Sigmoid colon (tissue), 7 donors: ENCODE data around the gene CFAP47. TPM values are rescaled to one million over a fixed set of nuclear protein-coding genes. Genes with fewer than 3 reads are reported as not detected.

Experiments
- DNase-seq: peaks from one replicate; pipeline ENCODE4 v3.0.0-alpha.2; 2019
- H3K27ac ChIP-seq, 4 donors: fragments of 200-600 bp; sonication (generic); one replicate each; pipeline ENCODE4 v1.5.1; 2016 to 2019; ENCODE audit warnings: mild to moderate bottlenecking in 1 of 4
- H3K27me3 ChIP-seq, 3 donors: fragments of 200-600 bp; sonication (generic); one replicate each; pipeline ENCODE4 v1.5.1; 2019; ENCODE audit warnings: mild to moderate bottlenecking in 1 of 3
- H3K36me3 ChIP-seq, 4 donors: fragments of 200-600 bp; sonication (generic); one replicate each; pipeline ENCODE4 v1.5.1; 2016 to 2019
- H3K4me1 ChIP-seq, 4 donors: fragments of 200-600 bp; sonication (generic); one replicate each; pipeline ENCODE4 v1.5.1; 2017 to 2019
- H3K4me3 ChIP-seq, 4 donors: fragments of 200-600 bp; sonication (generic); one replicate each; pipeline ENCODE4 v1.5.1; 2017 to 2019; ENCODE audit warnings: mild to moderate bottlenecking in 2 of 4, moderate library complexity in 1 of 4
- H3K9me3 ChIP-seq, 4 donors: fragments of 200-600 bp in 3 of 4; sonication (generic) in 3 of 4; one replicate each; pipeline versions ENCODE4 v1.5.1 to v1.6.1; 2013 to 2019
- CTCF ChIP-seq, 4 experiments: fragments of 450-650 bp in 3 of 4; fragments of 200-600 bp in 1 of 4; IDR thresholded peaks; one replicate each; pipeline ENCODE4 v1.5.1; 2016 to 2019; ENCODE audit warnings: antibody characterized with exemption in 4 of 4, mild to moderate bottlenecking in 3 of 4, moderate library complexity in 2 of 4
- EP300 ChIP-seq, 4 donors: sonication (generic); formaldehyde crosslinking; IDR thresholded peaks; one replicate each; pipeline ENCODE4 v1.6.1; 2017; ENCODE audit warnings: antibody characterized with exemption in 4 of 4
- POLR2A ChIP-seq, 2 donors: fragments of 450-650 bp; IDR thresholded peaks; one replicate each; pipeline ENCODE4 v1.6.1; 2016; ENCODE audit warnings: antibody characterized with exemption in 2 of 2, mild to moderate bottlenecking in 2 of 2, moderate library complexity in 2 of 2
- POLR2AphosphoS5 ChIP-seq, 4 donors: sonication (generic); formaldehyde crosslinking; IDR thresholded peaks; one replicate each; pipeline ENCODE4 v1.6.1; 2017; ENCODE audit warnings: antibody characterized with exemption in 4 of 4
- WGBS, 2 donors: extraction: QIAGEN DNeasy Blood & Tissue Kit; methylation state at CpG; one replicate each; pipeline ENCODE4 v1.1.7; 2013; 5-methylcytosine and 5-hydroxymethylcytosine counted together
- intact Hi-C: fragments of 100-400 bp; cut with DNase I; formaldehyde crosslinking; loops from one replicate; pipeline ENCODE4 v1.15.1; 2023
- polyA plus RNA-seq, 3 donors: library from polyadenylated mRNA; stranded (reverse); fragments of 200-250 nt; gene quantifications; one replicate each; pipeline ENCODE4 v1.2.3, GENCODE V29; 2013
- small RNA-seq, 3 donors: library from RNA; depleted of rRNA; stranded (forward); fragments of <200 nt; gene quantifications; one replicate each; pipeline ENCODE3, GENCODE V24; 2016
- total RNA-seq, 4 donors: library from RNA; depleted of rRNA; stranded (reverse); fragments of >200 nt; gene quantifications; one replicate each; pipeline ENCODE4 v1.1.0, GENCODE V29; 2016
- donor health status: healthy with polysubstance abuse.
- donor health status: Bipolar disorder and iron deficiency.
- donor health status: healthy.

Gene CFAP47
- total and polyA plus RNA-seq, 7 donors, result 0.14 to 0.71 TPM; not detected in 5

DNA sequence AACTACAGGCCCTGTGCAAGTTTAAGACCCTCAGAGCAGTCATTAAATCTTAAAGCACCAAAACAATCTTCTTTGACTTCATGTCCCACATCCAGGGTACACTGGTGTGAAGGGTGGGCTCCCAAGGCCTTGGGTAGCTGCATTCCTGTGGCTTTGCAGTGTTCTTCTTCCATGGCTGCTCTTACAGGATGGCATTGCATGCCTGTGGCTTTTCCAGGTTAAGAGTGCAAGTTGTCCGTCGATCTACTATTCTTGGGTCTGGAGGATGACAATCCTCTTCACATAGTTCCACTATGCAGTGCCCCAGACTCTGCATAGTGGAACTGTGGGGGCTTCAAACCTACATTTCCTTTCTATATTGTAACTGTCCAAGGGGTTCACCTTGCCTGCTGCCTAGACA, 494.5 kb downstream of the CFAP47 start:
- no peaks in the 10 kb centered on the region for H3K4me1 ChIP-seq
- WGBS, 2 donors, result 92 to 95% methylated on average over 2 of the region's 2 CpGs
- H3K27ac ChIP-seq, result no peak overlapping the region
- H3K36me3 ChIP-seq, result no peaks in the 10 kb centered on the region
- intact Hi-C loops, result no loop called here
- H3K9me3 ChIP-seq, result no peaks in the 10 kb centered on the region
- TF ChIP-seq POLR2AphosphoS5 (IDR thresholded peaks at IDR 0.05), result no peak
- no peak for TF ChIP-seq POLR2A (IDR thresholded peaks at IDR 0.05)
- TF ChIP-seq CTCF (IDR thresholded peaks at IDR 0.05), result no peak
- no peak for TF ChIP-seq EP300 (IDR thresholded peaks at IDR 0.05)
- DNase-seq, result no peak
- no peaks in the 10 kb centered on the region for H3K27me3 ChIP-seq
- no peak overlapping the region for H3K4me3 ChIP-seq

DNA sequence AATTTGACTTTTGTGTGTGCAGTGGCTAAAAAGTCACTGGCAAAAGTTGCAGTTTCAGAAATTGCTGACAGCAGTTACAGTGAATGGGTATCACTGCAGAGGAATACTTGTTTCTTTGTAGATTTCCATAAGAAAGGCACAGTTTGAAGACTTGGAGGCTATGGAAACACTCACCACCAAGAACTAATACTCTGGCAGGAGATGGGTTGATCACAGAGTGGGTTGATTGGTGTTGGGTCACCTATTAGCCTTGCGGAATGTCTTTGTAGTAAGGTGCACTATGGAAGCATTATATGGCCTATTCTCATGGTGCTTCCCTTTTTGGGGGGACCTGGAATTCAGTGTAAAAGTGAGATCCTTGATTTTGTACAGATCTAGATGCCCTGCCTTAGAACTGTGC, 502.8 kb downstream of the CFAP47 start:
- WGBS, 2 donors, result 94% methylated on average over 1 of the region's 1 CpG
- Histone ChIP-seq H3K4me1 (no peaks in the 10 kb centered on the region), H3K36me3 (no peaks in the 10 kb centered on the region), H3K27me3 (no peaks in the 10 kb centered on the region), H3K9me3 (no peaks in the 10 kb centered on the region), H3K27ac (no peak overlapping the region), H3K4me3 (no peak overlapping the region)
- no peak for DNase-seq
- TF ChIP-seq POLR2A (IDR thresholded peaks at IDR 0.05), result no peak
- no peak for TF ChIP-seq CTCF (IDR thresholded peaks at IDR 0.05)
- TF ChIP-seq POLR2AphosphoS5 (IDR thresholded peaks at IDR 0.05), result no peak
- no peak for TF ChIP-seq EP300 (IDR thresholded peaks at IDR 0.05)
- intact Hi-C loops, result no loop called here

GRCh38 chrX:36431819-36432218, 512.3 kb downstream of the CFAP47 start:
- intact Hi-C loops, result no loop called here
- no peak for DNase-seq
- Histone ChIP-seq H3K4me1 (no peaks in the 10 kb centered on the region), H3K27ac (no peak overlapping the region), H3K9me3 (no peaks in the 10 kb centered on the region), H3K27me3 (no peaks in the 10 kb centered on the region), H3K36me3 (no peaks in the 10 kb centered on the region), H3K4me3 (no peak overlapping the region)
- WGBS, 2 donors, result 81 to 88% methylated on average over 3 of the region's 3 CpGs
- no peak for TF ChIP-seq CTCF (IDR thresholded peaks at IDR 0.05)
- no peak for TF ChIP-seq EP300 (IDR thresholded peaks at IDR 0.05)
- no peak for TF ChIP-seq POLR2AphosphoS5 (IDR thresholded peaks at IDR 0.05)
- no peak for TF ChIP-seq POLR2A (IDR thresholded peaks at IDR 0.05)

- Histone ChIP-seq H3K9me3 (no peaks in the 10 kb centered on the region), H3K4me3 (no peak overlapping the region), H3K27ac (no peak overlapping the region), H3K4me1 (no peaks in the 10 kb centered on the region), H3K36me3 (no peaks in the 10 kb centered on the region), H3K27me3 (no peaks in the 10 kb centered on the region)
- 84 to 95% methylated on average over 1 of the region's 1 CpG for WGBS, 2 donors
- DNase-seq, result no peak
- TF ChIP-seq POLR2AphosphoS5 (IDR thresholded peaks at IDR 0.05) (no peak), EP300 (IDR thresholded peaks at IDR 0.05) (no peak), CTCF (IDR thresholded peaks at IDR 0.05) (no peak), POLR2A (IDR thresholded peaks at IDR 0.05) (no peak)
- intact Hi-C loops, result no loop called here
These were observed 515.0 kb downstream of the CFAP47 start for GRCh38 chrX:36434522-36434921.

Small RNAs within 50 kb of the gene (small RNA-seq; reads per million reads assigned to genes)
- gene RNU6-641P, result 0 reads per million in 3 donors

Other genes starting within 250 kb of the CFAP47 start
- not detected for gene MAGEB16, start 121.4 kb upstream of the CFAP47 start, total RNA-seq
- gene MAGEB16, start 121.4 kb upstream of the CFAP47 start, polyA plus RNA-seq, result not detected